Measurements from ENCODE around the gene SAFB2.

SAFB2 gene

GRCh38 chr19:5621311-5621944 lies 1.1 kb downstream of the SAFB2 start:
- TF ChIP-seq MAX (IDR thresholded peaks at IDR 0.05) (no peak), TCF12 (IDR thresholded peaks at IDR 0.05; ENCODE audit: low read depth) (no peak), YY1 (IDR thresholded peaks at IDR 0.05; ENCODE audit: low read depth) (no peak), TEAD4 (IDR thresholded peaks at IDR 0.05) (no peak), FOXM1 (IDR thresholded peaks at IDR 0.05; ENCODE audit: borderline replicate concordance, low read depth) (no peak), EGR1 (IDR thresholded peaks at IDR 0.05) (no peak), TAF1 (IDR thresholded peaks at IDR 0.05; ENCODE audit: low read depth) (no peak), ZBTB7A (IDR thresholded peaks at IDR 0.05; ENCODE audit: low read depth) (no peak), RAD21 (IDR thresholded peaks at IDR 0.05; ENCODE audit: low read depth) (no peak), USF1 (IDR thresholded peaks at IDR 0.05) (no peak), EP300 (IDR thresholded peaks at IDR 0.05; ENCODE audit: borderline replicate concordance) (no peak), REST (IDR thresholded peaks at IDR 0.05; ENCODE audit: low read depth) (no peak), CEBPB (IDR thresholded peaks at IDR 0.05) (no peak), CREB1 (IDR thresholded peaks at IDR 0.05; ENCODE audit: low read depth) (no peak), NFIC (IDR thresholded peaks at IDR 0.05) (no peak)

GRCh38 chr19:5619946-5620345 lies 2.6 kb downstream of the SAFB2 start:
- TF ChIP-seq MAX (IDR thresholded peaks at IDR 0.05), result no peak
- TF ChIP-seq TAF1 (IDR thresholded peaks at IDR 0.05; ENCODE audit: low read depth), result no peak
- TF ChIP-seq YY1 (IDR thresholded peaks at IDR 0.05; ENCODE audit: low read depth), result no peak
- no peak for TF ChIP-seq RAD21 (IDR thresholded peaks at IDR 0.05; ENCODE audit: low read depth)
- no peak for TF ChIP-seq TEAD4 (IDR thresholded peaks at IDR 0.05)
- no peak for TF ChIP-seq FOXM1 (IDR thresholded peaks at IDR 0.05; ENCODE audit: borderline replicate concordance, low read depth)
- TF ChIP-seq TCF12 (IDR thresholded peaks at IDR 0.05; ENCODE audit: low read depth), result no peak
- TF ChIP-seq CEBPB (IDR thresholded peaks at IDR 0.05), result no peak
- TF ChIP-seq NFIC (IDR thresholded peaks at IDR 0.05), result no peak
- TF ChIP-seq CREB1 (IDR thresholded peaks at IDR 0.05; ENCODE audit: low read depth), result no peak
- TF ChIP-seq ZBTB7A (IDR thresholded peaks at IDR 0.05; ENCODE audit: low read depth), result no peak
- TF ChIP-seq REST (IDR thresholded peaks at IDR 0.05; ENCODE audit: low read depth), result no peak
- no peak for TF ChIP-seq EGR1 (IDR thresholded peaks at IDR 0.05)

GRCh38 chr19:5618591-5618990 lies 4.0 kb downstream of the SAFB2 start:
- TF ChIP-seq FOXM1 (IDR thresholded peaks at IDR 0.05; ENCODE audit: borderline replicate concordance, low read depth) (no peak), TEAD4 (IDR thresholded peaks at IDR 0.05) (no peak), EP300 (IDR thresholded peaks at IDR 0.05; ENCODE audit: borderline replicate concordance) (no peak), ZBTB7A (IDR thresholded peaks at IDR 0.05; ENCODE audit: low read depth) (no peak), TCF12 (IDR thresholded peaks at IDR 0.05; ENCODE audit: low read depth) (no peak), CEBPB (IDR thresholded peaks at IDR 0.05) (no peak), RAD21 (IDR thresholded peaks at IDR 0.05; ENCODE audit: low read depth) (no peak), YY1 (IDR thresholded peaks at IDR 0.05; ENCODE audit: low read depth) (no peak), EGR1 (IDR thresholded peaks at IDR 0.05) (no peak), REST (IDR thresholded peaks at IDR 0.05; ENCODE audit: low read depth) (no peak), TAF1 (IDR thresholded peaks at IDR 0.05; ENCODE audit: low read depth) (no peak), USF1 (IDR thresholded peaks at IDR 0.05) (no peak)

- TF ChIP-seq EGR1 (IDR thresholded peaks at IDR 0.05) (no peak), TAF1 (IDR thresholded peaks at IDR 0.05; ENCODE audit: low read depth) (no peak), NFIC (IDR thresholded peaks at IDR 0.05) (no peak), ZBTB7A (IDR thresholded peaks at IDR 0.05; ENCODE audit: low read depth) (no peak), USF1 (IDR thresholded peaks at IDR 0.05) (no peak), TEAD4 (IDR thresholded peaks at IDR 0.05) (no peak), YY1 (IDR thresholded peaks at IDR 0.05; ENCODE audit: low read depth) (no peak), CEBPB (IDR thresholded peaks at IDR 0.05) (no peak), REST (IDR thresholded peaks at IDR 0.05; ENCODE audit: low read depth) (no peak)
Measured at GRCh38 chr19:5617080-5617479, 5.5 kb downstream of the SAFB2 start.

All from Ishikawa (cell line).